ENCODE data around the gene ANKRD18A.

Gene ANKRD18A

GRCh38 chr9:38529317-38529716 is 91.1 kb downstream of the ANKRD18A start:
- DNase-seq (ENCODE audit: low read depth), result no peak

DNA sequence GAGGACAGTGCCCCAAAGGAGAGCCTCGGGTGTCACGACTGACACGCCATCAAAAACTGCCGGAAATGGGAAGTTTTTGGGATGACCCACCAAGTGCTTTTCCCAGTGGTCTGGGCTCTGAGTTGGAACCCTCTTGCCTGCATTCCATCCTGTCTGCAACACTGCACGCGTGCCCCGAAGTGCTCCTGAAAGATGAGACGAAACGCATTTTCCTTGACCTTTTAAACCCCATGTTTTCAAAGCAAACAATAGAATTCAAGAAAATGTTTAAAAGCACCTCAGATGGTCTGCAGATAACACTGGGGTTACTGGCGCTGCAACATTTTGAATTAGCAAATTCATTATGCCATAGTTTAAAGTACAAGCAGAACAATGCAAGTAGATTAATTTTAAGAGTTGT is 92.9 kb downstream of the ANKRD18A start:
- DNase-seq (ENCODE audit: low read depth), result no peak

GRCh38 chr9:38526591-38526990 is 93.8 kb downstream of the ANKRD18A start:
- DNase-seq (ENCODE audit: low read depth), result no peak

- no peak for DNase-seq (ENCODE audit: low read depth)
These were observed 97.3 kb downstream of the ANKRD18A start for GRCh38 chr9:38523121-38523520.

DNA sequence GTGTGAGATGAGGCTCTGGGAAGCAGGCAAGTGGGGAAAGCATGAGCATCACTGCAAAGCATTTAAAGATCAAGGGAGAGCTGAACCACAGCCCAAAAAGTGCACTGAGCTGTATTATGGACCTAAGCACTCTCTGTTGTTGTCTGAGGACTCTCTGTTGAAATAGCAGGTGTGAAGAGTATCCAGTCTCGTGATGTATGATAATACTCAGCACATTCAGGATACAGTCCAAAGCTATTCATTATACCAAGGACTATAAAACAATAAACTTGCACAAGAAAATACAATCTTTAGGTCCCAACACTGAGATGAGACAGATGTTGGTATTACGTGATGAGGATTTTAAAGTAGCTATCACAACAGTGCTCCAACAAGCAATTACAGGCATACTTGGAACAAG is 98.6 kb downstream of the ANKRD18A start:
- DNase-seq (ENCODE audit: low read depth), result no peak

Measured in stimulated activated CD8-positive, alpha-beta memory T cell treated with anti-CD3 and anti-CD28 coated beads, Interleukin-15, amount 100 ng/mL, for 24 hours (primary cell).